ENCODE measurements around the gene PLAU.
"Not testable (repeated sequence)": the region's sequence is repeated elsewhere in the genome, so short reads cannot be mapped to it uniquely, and the experiment has no call there.

PLAU gene

GRCh38 chr10:73877533-73878160 lies 33.3 kb upstream of the PLAU start:
- DNase-seq: no peak

GRCh38 chr10:73878365-73878764 lies 32.6 kb upstream of the PLAU start:
- no peak for DNase-seq

GRCh38 chr10:73879296-73880173 lies 31.4 kb upstream of the PLAU start:
- DNase-seq: no peak

- no peak for DNase-seq
These were observed 29.6 kb upstream of the PLAU start for GRCh38 chr10:73881221-73881919.

- no peak for DNase-seq
These were observed 26.9 kb upstream of the PLAU start for GRCh38 chr10:73884017-73884416.

GRCh38 chr10:73886085-73886529 lies 24.8 kb upstream of the PLAU start:
- DNase-seq: peak; percentile 18

- no peak for DNase-seq
These were observed 24.2 kb upstream of the PLAU start for GRCh38 chr10:73886661-73887293.

- no peak for DNase-seq
These were observed 23.5 kb upstream of the PLAU start for GRCh38 chr10:73887294-73888039.

GRCh38 chr10:73888514-73888913 lies 22.4 kb upstream of the PLAU start:
- DNase-seq: no peak

- no peak for DNase-seq
These were observed 21.9 kb upstream of the PLAU start for GRCh38 chr10:73889014-73889413.

- DNase-seq: not testable (repeated sequence)
These were observed 21.5 kb upstream of the PLAU start for GRCh38 chr10:73889416-73889815.

- DNase-seq: no peak
These were observed 20.7 kb upstream of the PLAU start for GRCh38 chr10:73890261-73890660.

GRCh38 chr10:73890830-73891229 lies 20.1 kb upstream of the PLAU start:
- DNase-seq: not testable (repeated sequence)

GRCh38 chr10:73891540-73891939 lies 19.4 kb upstream of the PLAU start:
- DNase-seq: no peak

- DNase-seq: no peak
These were observed 18.5 kb upstream of the PLAU start for GRCh38 chr10:73892310-73893030.

GRCh38 chr10:73893426-73893825 lies 17.5 kb upstream of the PLAU start:
- no peak for DNase-seq

GRCh38 chr10:73894245-73894971 lies 16.5 kb upstream of the PLAU start:
- no peak for DNase-seq

GRCh38 chr10:73895381-73895780 lies 15.6 kb upstream of the PLAU start:
- not testable (repeated sequence) for DNase-seq

GRCh38 chr10:73897693-73898092 lies 13.2 kb upstream of the PLAU start:
- no peak for DNase-seq

GRCh38 chr10:73898730-73899410 lies 12.1 kb upstream of the PLAU start:
- DNase-seq: no peak
